GM06990 (cell line): Measurements from ENCODE around the gene BGN.

Source experiments
- DNase-seq: peaks from one replicate; pipeline ENCODE4 v3.0.0-alpha.2; 2011; ENCODE audit not compliant: insufficient read length; ENCODE audit errors: extremely low read depth
- H3K27me3 ChIP-seq: replicated peaks from 2 replicates; pipeline ENCODE4 v1.6.0; 2011; ENCODE audit warnings: low read length; ENCODE audit not compliant: control insufficient read depth, insufficient read depth
- H3K36me3 ChIP-seq: 2 replicates; pipeline ENCODE4 v1.5.1; 2011; ENCODE audit warnings: low read length; ENCODE audit not compliant: control insufficient read depth, insufficient read depth
- H3K4me3 ChIP-seq: replicated peaks from 2 replicates; pipeline ENCODE4 v1.5.1; 2011; ENCODE audit warnings: low read depth, mild to moderate bottlenecking, control low read depth, low read length
- TF ChIP-seq, protein P1 (sequence below): IDR thresholded peaks from 2 replicates; pipeline ENCODE4 v1.5.1; 2011; ENCODE audit warnings: low read length, control low read depth, mild to moderate bottlenecking, inconsistent platforms; ENCODE audit not compliant: insufficient read depth, poor library complexity, severe bottlenecking

Gene BGN

DNA sequence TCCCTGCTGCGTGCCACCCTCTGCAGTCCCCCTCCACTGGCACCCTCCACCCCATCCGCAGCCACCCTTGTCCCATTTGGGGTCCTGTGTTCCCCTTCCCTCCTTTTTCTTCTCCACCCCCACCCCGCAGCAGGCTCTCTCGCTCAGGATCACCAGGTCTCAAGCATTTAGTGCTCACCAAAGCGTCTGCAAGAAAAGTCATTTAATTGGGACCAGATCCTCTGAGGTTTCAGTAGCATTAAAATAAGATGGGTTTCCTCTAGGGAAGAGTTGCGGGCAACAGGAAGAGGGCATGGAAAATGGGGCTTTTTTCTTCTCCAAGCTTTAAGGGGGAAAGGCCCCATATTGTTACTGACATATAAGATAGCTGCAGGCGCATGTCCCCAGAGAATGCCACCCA is 19.5 kb upstream of the BGN start:
- no peaks in the 10 kb centered on the region for H3K27me3 ChIP-seq
- no peak for DNase-seq
- TF ChIP-seq, protein P1, sequence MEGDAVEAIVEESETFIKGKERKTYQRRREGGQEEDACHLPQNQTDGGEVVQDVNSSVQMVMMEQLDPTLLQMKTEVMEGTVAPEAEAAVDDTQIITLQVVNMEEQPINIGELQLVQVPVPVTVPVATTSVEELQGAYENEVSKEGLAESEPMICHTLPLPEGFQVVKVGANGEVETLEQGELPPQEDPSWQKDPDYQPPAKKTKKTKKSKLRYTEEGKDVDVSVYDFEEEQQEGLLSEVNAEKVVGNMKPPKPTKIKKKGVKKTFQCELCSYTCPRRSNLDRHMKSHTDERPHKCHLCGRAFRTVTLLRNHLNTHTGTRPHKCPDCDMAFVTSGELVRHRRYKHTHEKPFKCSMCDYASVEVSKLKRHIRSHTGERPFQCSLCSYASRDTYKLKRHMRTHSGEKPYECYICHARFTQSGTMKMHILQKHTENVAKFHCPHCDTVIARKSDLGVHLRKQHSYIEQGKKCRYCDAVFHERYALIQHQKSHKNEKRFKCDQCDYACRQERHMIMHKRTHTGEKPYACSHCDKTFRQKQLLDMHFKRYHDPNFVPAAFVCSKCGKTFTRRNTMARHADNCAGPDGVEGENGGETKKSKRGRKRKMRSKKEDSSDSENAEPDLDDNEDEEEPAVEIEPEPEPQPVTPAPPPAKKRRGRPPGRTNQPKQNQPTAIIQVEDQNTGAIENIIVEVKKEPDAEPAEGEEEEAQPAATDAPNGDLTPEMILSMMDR, result no peak
- H3K4me3 ChIP-seq, result no peak overlapping the region
- no peaks in the 10 kb centered on the region for H3K36me3 ChIP-seq

DNA sequence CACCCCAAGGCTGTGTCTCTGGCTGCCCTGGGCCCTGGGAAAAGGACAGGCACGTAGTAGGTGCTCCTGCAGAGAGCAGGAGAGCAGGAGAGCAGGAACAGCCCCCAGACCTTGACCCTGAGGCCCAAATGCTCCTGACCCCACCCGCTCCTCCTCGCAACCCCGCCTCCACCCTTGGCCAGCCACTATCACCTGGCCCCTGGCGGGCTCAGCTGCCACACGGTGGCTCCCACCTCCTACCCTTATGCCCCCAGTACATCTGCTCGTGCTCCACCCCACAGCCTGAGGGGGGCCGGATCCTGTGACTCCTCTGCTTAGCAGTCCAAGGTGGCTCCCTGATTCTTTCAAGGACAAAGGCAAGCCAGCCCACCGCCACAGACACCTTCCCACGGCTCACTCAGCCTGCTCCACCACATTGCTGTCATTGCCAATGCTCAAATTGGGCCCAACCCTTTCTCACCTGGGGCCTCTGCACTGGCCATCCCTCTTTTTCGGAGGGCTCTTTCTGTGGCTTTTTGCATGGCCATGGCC is 19.0 kb upstream of the BGN start:
- Histone ChIP-seq H3K4me3 (no peak overlapping the region), H3K36me3 (no peaks in the 10 kb centered on the region), H3K27me3 (no peaks in the 10 kb centered on the region)
- TF ChIP-seq, protein P1, result no peak
- no peak for DNase-seq

DNA sequence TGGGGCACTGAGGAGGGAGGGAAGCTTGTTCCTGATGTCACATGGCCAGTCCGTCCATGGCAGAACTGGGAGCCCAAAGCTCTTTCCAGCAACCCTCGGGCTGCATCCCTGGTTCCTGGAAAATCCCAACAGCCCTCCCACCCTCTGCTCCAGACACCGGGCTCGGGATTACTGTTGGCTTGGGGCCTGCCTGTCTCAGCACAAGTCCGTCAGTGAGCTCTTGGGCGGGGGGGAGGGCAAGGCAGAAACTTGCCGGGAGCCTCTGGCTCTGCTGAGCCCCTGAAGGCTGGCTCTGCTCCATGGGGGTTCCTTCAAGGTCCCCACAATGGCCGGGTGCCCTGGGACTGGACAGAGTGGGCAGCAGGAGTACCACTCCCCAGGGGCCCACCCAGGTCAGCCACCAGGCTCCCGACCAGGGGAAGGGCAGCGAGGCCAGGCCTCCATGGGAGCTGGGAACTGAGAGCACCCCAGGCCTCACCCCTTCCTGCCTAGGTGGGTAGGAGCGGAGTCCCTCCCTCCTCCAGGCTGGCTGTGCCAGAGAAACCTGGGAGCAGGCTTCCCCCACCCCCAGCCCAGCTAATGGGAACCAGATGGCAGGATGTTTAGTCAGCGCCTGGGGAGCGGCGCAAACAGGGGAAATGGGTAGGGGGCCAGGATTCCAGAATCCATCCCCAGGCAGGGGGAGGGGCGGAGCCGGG is 18.0 kb upstream of the BGN start:
- Histone ChIP-seq H3K36me3 (no peaks in the 10 kb centered on the region), H3K27me3 (no peaks in the 10 kb centered on the region), H3K4me3 (no peak overlapping the region)
- TF ChIP-seq, protein P1, result no peak
- DNase-seq, result no peak

DNA sequence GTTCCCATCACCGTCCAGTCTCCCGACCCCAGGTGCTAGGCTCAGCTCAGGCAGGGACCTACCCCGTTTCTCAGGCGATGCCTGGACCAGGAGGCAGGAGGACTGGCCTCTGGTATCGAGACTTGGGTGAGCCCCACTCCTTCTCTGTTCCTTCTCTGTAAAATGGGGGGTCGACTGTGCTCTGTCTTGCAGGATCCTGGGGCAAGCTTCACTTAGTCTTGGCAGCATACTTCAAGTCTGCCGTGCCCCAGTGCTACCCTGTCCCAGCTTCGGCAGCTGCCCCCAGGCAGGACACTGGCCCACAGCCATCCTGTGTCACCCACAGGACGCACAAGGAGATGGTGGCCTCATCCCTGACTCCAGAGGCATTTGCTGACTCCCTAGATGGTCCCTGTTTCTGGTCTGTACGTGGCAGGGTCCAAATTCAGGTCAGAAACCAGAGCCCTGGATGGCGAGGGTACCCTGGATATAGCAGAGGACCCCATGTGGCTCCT is 17.4 kb upstream of the BGN start:
- no peak overlapping the region for H3K4me3 ChIP-seq
- no peaks in the 10 kb centered on the region for H3K27me3 ChIP-seq
- no peaks in the 10 kb centered on the region for H3K36me3 ChIP-seq
- no peak for DNase-seq
- TF ChIP-seq, protein P1, result no peak

DNA sequence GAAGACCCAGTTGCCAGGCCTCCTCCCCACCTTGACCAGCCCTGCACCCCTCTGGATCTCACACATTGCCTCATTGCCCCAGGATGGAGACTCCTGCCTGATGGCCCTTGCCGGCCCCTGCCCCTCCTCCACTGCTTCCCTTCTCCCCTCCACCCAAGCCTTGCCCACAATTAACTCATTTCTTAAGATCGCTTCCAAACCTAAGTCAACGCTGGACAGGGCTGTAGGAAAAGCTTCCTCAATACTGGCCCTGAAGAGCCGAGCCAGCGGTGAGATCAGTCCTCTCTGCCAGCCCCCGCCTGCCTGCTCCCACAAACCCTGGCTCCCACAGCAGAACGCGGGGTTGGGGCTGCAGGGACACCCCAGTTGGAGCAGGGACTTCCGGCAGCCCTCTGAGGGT is 16.9 kb upstream of the BGN start:
- TF ChIP-seq, protein P1, result no peak
- Histone ChIP-seq H3K36me3 (no peaks in the 10 kb centered on the region), H3K27me3 (no peaks in the 10 kb centered on the region), H3K4me3 (no peak overlapping the region)
- DNase-seq, result no peak
